ENCODE data around the gene RNF207. TPM values are rescaled to one million over a fixed set of nuclear protein-coding genes. Genes with fewer than 3 reads are reported as not detected.

Gene RNF207
- total and polyA plus RNA-seq, 2 donors (not counting 3 experiments of a cell fraction or from before 2014, with no cell fraction given): 3.2 to 8.2 TPM

- no peak for TF ChIP-seq MYC (IDR thresholded peaks at IDR 0.05; ENCODE audit: low read depth, low read length)
- TF ChIP-seq JUN (IDR thresholded peaks at IDR 0.05; ENCODE audit: borderline replicate concordance, insufficient read depth, insufficient read length, low read depth): no peak
- TF ChIP-seq POLR2A (IDR thresholded peaks at IDR 0.05; ENCODE audit: low read depth, low read length): no peak
- no peak for TF ChIP-seq FOS (IDR thresholded peaks at IDR 0.05; ENCODE audit: borderline replicate concordance, insufficient read depth, low read length)
- Histone ChIP-seq H3K9me3 (replicated peaks; ENCODE audit: control insufficient read depth, insufficient read depth, low read length) (no peaks in the 10 kb centered on the region), H4K20me1 (replicated peaks; ENCODE audit: control insufficient read depth, extremely low read depth, insufficient read depth, low read length) (no peaks in the 10 kb centered on the region), H3K9ac (replicated peaks; ENCODE audit: extremely low read depth, insufficient read depth, low read length) (peak overlapping the region; percentile 96), H3K4me1 (ENCODE audit: control insufficient read depth, extremely low read depth, insufficient read depth, low read length) (peaks cover 17% of the 10 kb centered on the region), H3K27ac (ENCODE audit: insufficient read depth, low read depth, low read length) (no peak overlapping the region), H3K36me3 (ENCODE audit: control insufficient read depth in 2 of 2, extremely low read depth in 1 of 2, insufficient read depth in 2 of 2, low read length in 2 of 2) (peaks cover 13% of the 10 kb centered on the region in 2 experiments), H3K4me3 (replicated peaks in 1 of 3; ENCODE audit: insufficient read depth in 1 of 3, low read depth in 1 of 3, low read length in 3 of 3) (peak overlapping the region in 2 of 3 experiments; percentile 78 to 90), H3K4me2 (ENCODE audit: insufficient read depth, low read length) (peak overlapping the region; percentile 94), H3K27me3 (ENCODE audit: control insufficient read depth in 2 of 2, insufficient read depth in 2 of 2, low read length in 2 of 2) (no peaks in the 10 kb centered on the region), H3K9me1 (replicated peaks; ENCODE audit: control insufficient read depth, extremely low read depth, insufficient read depth, low read length) (no peaks in the 10 kb centered on the region), H3K79me2 (ENCODE audit: control insufficient read depth, insufficient read depth, low read length) (peaks cover 55% of the 10 kb centered on the region), H2AFZ (ENCODE audit: low read depth, low read length) (no peak overlapping the region)
- DNase-seq (ENCODE audit: low read depth, low spot score) (no peak), FAIRE-seq (no peak)
- dilution Hi-C loops (cut with MboI; ENCODE audit: extremely low pct_ligation_motif_present, low sequenced_read_pairs): no loop called here
- BruUV-seq (replicated peaks): no TSS peak
- CTCF ChIA-PET: interaction anchor here (0.7 to 1.9 kb wide), 3 partner anchors 9 to 48 kb away, joined by 3 to 7 read pairs (median 4); no protein-coding TSS in a partner anchor
- intact Hi-C loops (cut with micrococcal nuclease): loop anchor here (2.0 kb wide), 3 partner anchors 17 to 205 kb away; partner anchors contain the start of genes CHD5 and NPHP4
- POLR2A ChIA-PET: no interaction called here
Observed at GRCh38 chr1:6197746-6198427, 8.0 kb upstream of the RNF207 start.

- DNase-seq (ENCODE audit: low read depth, low spot score): peak; percentile 42
- H3K27ac ChIP-seq (ENCODE audit: insufficient read depth, low read depth, low read length): peak overlapping the region; percentile 53
- TF ChIP-seq POLR2A (IDR thresholded peaks at IDR 0.05; ENCODE audit: low read depth, low read length) (no peak), POLR2AphosphoS5 (IDR thresholded peaks at IDR 0.05; ENCODE audit: insufficient read depth, low read depth, low read length) (no peak)
- H3K4me1 ChIP-seq (ENCODE audit: control insufficient read depth, extremely low read depth, insufficient read depth, low read length): peaks cover 17% of the 10 kb centered on the region
- H3K9ac ChIP-seq (replicated peaks; ENCODE audit: extremely low read depth, insufficient read depth, low read length): peak overlapping the region; percentile 96
- no peaks in the 10 kb centered on the region for H3K27me3 ChIP-seq (ENCODE audit: control insufficient read depth in 2 of 2, insufficient read depth in 2 of 2, low read length in 2 of 2)
- H3K79me2 ChIP-seq (ENCODE audit: control insufficient read depth, insufficient read depth, low read length): peaks cover 48% of the 10 kb centered on the region
- TSS peak; percentile 45 for BruUV-seq (replicated peaks)
- no peaks in the 10 kb centered on the region for H4K20me1 ChIP-seq (replicated peaks; ENCODE audit: control insufficient read depth, extremely low read depth, insufficient read depth, low read length)
- peak overlapping the region; percentile 94 for H3K4me2 ChIP-seq (ENCODE audit: insufficient read depth, low read length)
- peaks cover 8 to 10% of the 10 kb centered on the region in 2 experiments for H3K36me3 ChIP-seq (ENCODE audit: control insufficient read depth in 2 of 2, extremely low read depth in 1 of 2, insufficient read depth in 2 of 2, low read length in 2 of 2)
- peak; percentile 37 for FAIRE-seq
- H3K9me1 ChIP-seq (replicated peaks; ENCODE audit: control insufficient read depth, extremely low read depth, insufficient read depth, low read length): no peaks in the 10 kb centered on the region
- peak overlapping the region; percentile 78 to 90 (median 82) for H3K4me3 ChIP-seq (replicated peaks in 1 of 3; ENCODE audit: insufficient read depth in 1 of 3, low read depth in 1 of 3, low read length in 3 of 3)
- H3K9me3 ChIP-seq (replicated peaks; ENCODE audit: control insufficient read depth, insufficient read depth, low read length): no peaks in the 10 kb centered on the region
- ChIA-PET POLR2A (no interaction called here), CTCF (interaction anchor here (0.7 to 2.0 kb wide), 5 partner anchors 9 to 47 kb away, joined by 3 to 7 read pairs (median 6); partner anchors contain the start of gene ICMT)
- peak overlapping the region; percentile 9 for H2AFZ ChIP-seq (ENCODE audit: low read depth, low read length)
- intact Hi-C loops (cut with micrococcal nuclease): loop anchor here (1.0 to 2.0 kb wide), 4 partner anchors 18 to 206 kb away; partner anchors contain the start of genes CHD5 and NPHP4
- dilution Hi-C loops (cut with MboI; ENCODE audit: extremely low pct_ligation_motif_present, low sequenced_read_pairs): no loop called here
Observed at GRCh38 chr1:6198646-6199297, 7.1 kb upstream of the RNF207 start.

Data from endothelial cell of umbilical vein (primary cell).